ENCODE data around the gene RPS18. TPM values are rescaled to one million over a fixed set of nuclear protein-coding genes. Genes with fewer than 3 reads are reported as not detected.

Gene RPS18
- total RNA-seq, 2 donors from 2014 or later, result 2,541 to 3,009 TPM

- no peaks in the 10 kb centered on the region for H3K9me3 ChIP-seq (ENCODE audit: control insufficient read depth, low read length)
- peaks cover 5% of the 10 kb centered on the region for H3K27me3 ChIP-seq (ENCODE audit: control insufficient read depth, insufficient read depth, low read length, poor library complexity, severe bottlenecking)
- Mint-ChIP-seq H3K9me3 (no peaks in the 10 kb centered on the region), H3K4me1 (peaks cover 36% of the 10 kb centered on the region), H3K36me3 (ENCODE audit: low read depth) (peaks cover 36% of the 10 kb centered on the region), H3K27me3 (ENCODE audit: insufficient read depth) (peaks cover 7% of the 10 kb centered on the region), H3K27ac (peak overlapping the region; percentile 99), H3K4me3 (peak overlapping the region; percentile 87)
- peak overlapping the region; percentile 89 for H3K4me3 ChIP-seq (ENCODE audit: low read length)
- peaks cover 17% of the 10 kb centered on the region for H3K4me1 ChIP-seq (ENCODE audit: control insufficient read depth, insufficient read depth, low read length)
- peak overlapping the region; percentile 31 for H3K9ac ChIP-seq (ENCODE audit: extremely low read depth, low read length, poor library complexity, severe bottlenecking)
- H3K36me3 ChIP-seq (ENCODE audit: control insufficient read depth, insufficient read depth, low read length), result peaks cover 30% of the 10 kb centered on the region
- 71 to 75% methylated on average over 4 to 8 of the region's 8 CpGs for WGBS, 2 experiments (ENCODE audit: insufficient coverage in 1 of 2, insufficient read length in 1 of 2)
- TF ChIP-seq CTCF (conservative IDR thresholded peaks at IDR 0.05), result no peak
- DNase-seq, result peak; percentile 42
- peak overlapping the region; percentile 55 for H3K27ac ChIP-seq (ENCODE audit: low read depth, low read length)
Measured at GRCh38 chr6:33318426-33319073, 46.7 kb downstream of the RPS18 start.

- 75 to 95% methylated on average over 1 to 3 of the region's 3 CpGs for WGBS, 2 experiments (ENCODE audit: insufficient coverage in 1 of 2, insufficient read length in 1 of 2)
- peaks cover 30% of the 10 kb centered on the region for H3K36me3 ChIP-seq (ENCODE audit: control insufficient read depth, insufficient read depth, low read length)
- DNase-seq, result no peak
- H3K36me3 Mint-ChIP-seq (ENCODE audit: low read depth), result peaks cover 36% of the 10 kb centered on the region
- no peaks in the 10 kb centered on the region for H3K9me3 ChIP-seq (ENCODE audit: control insufficient read depth, low read length)
- no peak for TF ChIP-seq CTCF (conservative IDR thresholded peaks at IDR 0.05)
- no peaks in the 10 kb centered on the region for H3K27me3 ChIP-seq (ENCODE audit: control insufficient read depth, insufficient read depth, low read length, poor library complexity, severe bottlenecking)
- no peak overlapping the region for H3K4me3 Mint-ChIP-seq
- peak overlapping the region; percentile 78 for H3K27ac Mint-ChIP-seq
- no peak overlapping the region for H3K27ac ChIP-seq (ENCODE audit: low read depth, low read length)
- H3K4me1 Mint-ChIP-seq, result peaks cover 37% of the 10 kb centered on the region
- H3K9me3 Mint-ChIP-seq, result no peaks in the 10 kb centered on the region
- H3K4me3 ChIP-seq (ENCODE audit: low read length), result no peak overlapping the region
- H3K9ac ChIP-seq (ENCODE audit: extremely low read depth, low read length, poor library complexity, severe bottlenecking), result no peak overlapping the region
- peaks cover under 1% of the 10 kb centered on the region for H3K27me3 Mint-ChIP-seq (ENCODE audit: insufficient read depth)
- peaks cover 17% of the 10 kb centered on the region for H3K4me1 ChIP-seq (ENCODE audit: control insufficient read depth, insufficient read depth, low read length)
Measured at GRCh38 chr6:33319939-33320314, 48.1 kb downstream of the RPS18 start.

- H3K27ac ChIP-seq (ENCODE audit: low read depth, low read length), result no peak overlapping the region
- H3K4me1 ChIP-seq (ENCODE audit: control insufficient read depth, insufficient read depth, low read length), result peaks cover 17% of the 10 kb centered on the region
- Mint-ChIP-seq H3K27ac (peak overlapping the region; percentile 78), H3K36me3 (ENCODE audit: low read depth) (peaks cover 36% of the 10 kb centered on the region), H3K4me1 (peaks cover 37% of the 10 kb centered on the region), H3K4me3 (peak overlapping the region; percentile 98), H3K9me3 (no peaks in the 10 kb centered on the region), H3K27me3 (ENCODE audit: insufficient read depth) (no peaks in the 10 kb centered on the region)
- no peak overlapping the region for H3K9ac ChIP-seq (ENCODE audit: extremely low read depth, low read length, poor library complexity, severe bottlenecking)
- peak overlapping the region; percentile 97 for H3K4me3 ChIP-seq (ENCODE audit: low read length)
- no peaks in the 10 kb centered on the region for H3K9me3 ChIP-seq (ENCODE audit: control insufficient read depth, low read length)
- H3K27me3 ChIP-seq (ENCODE audit: control insufficient read depth, insufficient read depth, low read length, poor library complexity, severe bottlenecking), result no peaks in the 10 kb centered on the region
- TF ChIP-seq CTCF (conservative IDR thresholded peaks at IDR 0.05), result no peak
- no peak for DNase-seq
- WGBS, 2 experiments (ENCODE audit: insufficient coverage in 1 of 2, insufficient read length in 1 of 2), result 92 to 93% methylated on average over 31 to 32 of the region's 32 CpGs
- H3K36me3 ChIP-seq (ENCODE audit: control insufficient read depth, insufficient read depth, low read length), result peaks cover 30% of the 10 kb centered on the region
Measured at GRCh38 chr6:33320315-33321181, 48.7 kb downstream of the RPS18 start.
